HCT116 (cell line): ENCODE results near the gene AKR7A2. TPM values are rescaled to one million over a fixed set of nuclear protein-coding genes. Genes with fewer than 3 reads are reported as not detected.
"Not testable (repeated sequence)": the region's sequence is repeated elsewhere in the genome, so short reads cannot be mapped to it uniquely, and the experiment has no call there.

ENCODE experiments used
- ATAC-seq: fragments of 200-7000 bp; cut with Tn5 transposase; 2 replicates; pipeline ENCODE4 v1.9.1; 2020; ENCODE audit warnings: mild to moderate bottlenecking, moderate library complexity
- BruUV-seq: library from RNA; stranded (reverse); fragments of 400-500 nt; replicated peaks from 2 replicates; lab custom pipeline; 2021; lab: Mats Ljungman, UMichigan
- CTCF ChIA-PET: fragments of 300-600 bp; sonication (Branson Sonifier 250); formaldehyde crosslinking; loops from one replicate; lab custom pipeline; 2021; ENCODE audit warnings: antibody characterized with exemption; lab: Charles Lee
- POLR2A ChIA-PET: fragments of 300-600, 350-600 bp; sonication (Branson Sonifier 250); formaldehyde crosslinking; loops from one replicate; lab custom pipeline; 2021; ENCODE audit warnings: antibody characterized with exemption; lab: Charles Lee
- RAD21 ChIA-PET, 2 experiments: fragments of 300-600 bp; sonication (Branson Sonifier 250); formaldehyde crosslinking; loops; one replicate each; lab custom pipeline; 2023; ENCODE audit warnings: low total read pairs in 2 of 2; ENCODE audit not compliant: uncharacterized antibody in 2 of 2, unreplicated experiment in 2 of 2, low non-redundant PET in 1 of 2; lab: Charles Lee
- DNase-seq: peaks from one replicate; pipeline ENCODE4 v3.0.0-alpha.2; 2010; ENCODE audit warnings: low read depth, low spot score
- H2AFZ ChIP-seq: fragments of 200-600 bp; shearing (Covaris generic), sonication (generic); 2 replicates; pipeline ENCODE4 v1.6.1; 2017; ENCODE audit warnings: low read depth, mixed run types, mixed read lengths, antibody characterized with exemption, low read length; ENCODE audit not compliant: poor library complexity, severe bottlenecking
- H3K27ac ChIP-seq: 2 replicates; pipeline ENCODE4 v1.5.1; 2012; ENCODE audit warnings: low read depth, low read length
- H3K27me3 ChIP-seq: fragments of 200-600 bp; sonication (generic); 2 replicates; pipeline ENCODE4 v1.6.1; 2016; ENCODE audit warnings: mixed run types, low read length, mixed read lengths; ENCODE audit not compliant: insufficient read depth
- H3K36me3 ChIP-seq, 2 experiments: fragments of 200-500 bp in 1 of 2; fragments of 200-600 bp in 1 of 2; sonication (Bioruptor generic) in 1 of 2; sonication (generic) in 1 of 2; 2 replicates each; pipeline versions ENCODE4 v1.5.1 to v1.6.1; 2014 to 2016; ENCODE audit warnings: low read length in 2 of 2, inconsistent platforms in 1 of 2, mixed read lengths in 1 of 2, mixed run types in 1 of 2; ENCODE audit not compliant: insufficient read depth in 2 of 2, control insufficient read depth in 1 of 2
- H3K4me1 ChIP-seq, 2 experiments: fragments of 200-600 bp in 1 of 2; sonication (generic) in 1 of 2; 2 replicates each; pipeline versions ENCODE4 v1.5.1 to v1.6.1; 2012 to 2017; ENCODE audit warnings: low read length in 2 of 2, inconsistent platforms in 1 of 2, mild to moderate bottlenecking in 1 of 2, mixed read lengths in 1 of 2, mixed run types in 1 of 2, moderate library complexity in 1 of 2; ENCODE audit not compliant: insufficient read depth in 2 of 2, control insufficient read depth in 1 of 2
- H3K4me2 ChIP-seq: fragments of 200-600 bp; sonication (generic); 2 replicates; pipeline ENCODE4 v1.6.1; 2017; ENCODE audit warnings: mixed run types, low read length, mixed read lengths
- H3K4me3 ChIP-seq, 2 experiments: fragments of 200-600 bp in 1 of 2; sonication (generic) in 1 of 2; replicated peaks in 1 of 2; 2 replicates each; pipeline ENCODE4 v1.5.1; 2011 to 2016; ENCODE audit warnings: low read length in 2 of 2, control low read depth in 1 of 2, low read depth in 1 of 2, mild to moderate bottlenecking in 1 of 2, mixed read lengths in 1 of 2, mixed run types in 1 of 2
- H3K79me2 ChIP-seq: fragments of 200-600 bp; sonication (generic); 2 replicates; pipeline ENCODE4 v1.6.1; 2017; ENCODE audit warnings: mild to moderate bottlenecking, mixed run types, low read length, moderate library complexity, mixed read lengths; ENCODE audit not compliant: insufficient read depth
- H3K9ac ChIP-seq: fragments of 200-600 bp; sonication (generic); 2 replicates; pipeline ENCODE4 v1.6.1; 2016; ENCODE audit warnings: low read length, mixed read lengths
- H3K9me2 ChIP-seq: fragments of 200-600 bp; sonication (generic), shearing (Covaris generic); 2 replicates; pipeline ENCODE4 v1.6.1; 2017; ENCODE audit warnings: mixed run types, mild to moderate bottlenecking, moderate library complexity; ENCODE audit not compliant: insufficient read depth
- H3K9me3 ChIP-seq, 2 experiments: fragments of 200-500 bp in 1 of 2; fragments of 200-600 bp in 1 of 2; sonication (Bioruptor generic) in 1 of 2; sonication (generic) in 1 of 2; 2 replicates each; pipeline ENCODE4 v1.6.1; 2014 to 2017; ENCODE audit warnings: low read length in 2 of 2, mixed read lengths in 2 of 2, inconsistent platforms in 1 of 2, low read depth in 1 of 2, mild to moderate bottlenecking in 1 of 2, mixed run types in 1 of 2, moderate library complexity in 1 of 2; ENCODE audit not compliant: control insufficient read depth in 1 of 2, insufficient read depth in 1 of 2
- H4K20me1 ChIP-seq: fragments of 200-600 bp; sonication (generic), shearing (Covaris generic); 2 replicates; pipeline ENCODE4 v1.6.1; 2017; ENCODE audit warnings: mixed run types, mild to moderate bottlenecking, moderate library complexity; ENCODE audit not compliant: insufficient read depth
- ELF1 ChIP-seq: IDR thresholded peaks from 2 replicates; pipeline ENCODE4 v1.6.1; 2012; ENCODE audit warnings: low read depth, borderline replicate concordance
- EZH2 ChIP-seq: fragments of 200-600 bp; sonication (generic); IDR thresholded peaks from 2 replicates; pipeline ENCODE4 v1.6.1; 2017; ENCODE audit warnings: antibody characterized with exemption, mixed run types
- EZH2phosphoT487 ChIP-seq: fragments of 200-600 bp; IDR thresholded peaks from 2 replicates; pipeline ENCODE4 v1.6.1; 2018; ENCODE audit warnings: antibody characterized with exemption, borderline replicate concordance
- FOSL1 ChIP-seq: IDR thresholded peaks from 2 replicates; pipeline ENCODE4 v1.6.1; 2012; ENCODE audit warnings: low read depth
- MAX ChIP-seq: IDR thresholded peaks from 2 replicates; pipeline ENCODE4 v1.6.1; 2012
- POLR2A ChIP-seq: IDR thresholded peaks from 2 replicates; pipeline ENCODE4 v1.7.0; 2011; ENCODE audit warnings: borderline replicate concordance; ENCODE audit not compliant: insufficient read depth, insufficient read length; ENCODE audit errors: extremely low read depth
- REST ChIP-seq: IDR thresholded peaks from 2 replicates; pipeline ENCODE4 v1.6.1; 2012; ENCODE audit warnings: low read depth
- SIN3A ChIP-seq: IDR thresholded peaks from 2 replicates; pipeline ENCODE4 v1.6.1; 2012; ENCODE audit warnings: low read depth
- SP1 ChIP-seq: IDR thresholded peaks from 2 replicates; pipeline ENCODE4 v1.6.1; 2012; ENCODE audit warnings: low read depth
- SRF ChIP-seq: IDR thresholded peaks from 2 replicates; pipeline ENCODE4 v1.6.1; 2012; ENCODE audit warnings: low read depth
- ZFX ChIP-seq: fragments of 450-650 bp; IDR thresholded peaks from 2 replicates; pipeline ENCODE4 v1.6.1; 2017
- intact Hi-C: fragments of 100-400 bp; cut with micrococcal nuclease; formaldehyde crosslinking; loops from 2 replicates; pipeline ENCODE4 v1.10.0; 2022
- total RNA-seq: library from RNA; stranded (reverse); gene quantifications from one replicate; pipeline ENCODE4 v1.2.1, GENCODE V29; 2021; ENCODE audit not compliant: unreplicated experiment

Gene AKR7A2
- total RNA-seq, 1 experiment from 2014 or later = 90.8 TPM

DNA sequence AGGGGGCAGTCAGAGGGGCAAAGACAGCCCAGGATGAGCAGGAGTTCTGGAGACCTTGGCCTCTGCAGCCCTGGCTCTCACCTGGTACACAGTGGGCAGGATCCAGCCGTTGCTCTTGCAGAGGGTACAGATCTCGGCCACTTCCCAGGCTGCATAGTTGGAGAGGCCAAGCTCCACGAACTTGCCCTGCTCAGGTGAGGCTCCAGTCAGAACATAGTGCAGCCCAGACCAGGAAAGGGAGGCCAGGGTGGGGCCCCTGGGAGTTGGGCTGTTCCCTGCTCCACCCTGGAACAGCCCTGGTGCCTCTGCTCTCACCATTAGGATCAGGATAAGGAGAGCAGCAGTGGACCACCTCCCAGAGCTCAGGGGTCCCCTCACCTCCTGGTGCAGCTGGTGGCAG lies 26.1 kb downstream of the AKR7A2 start:
- not testable (repeated sequence) for ATAC-seq, H2AFZ ChIP-seq

DNA sequence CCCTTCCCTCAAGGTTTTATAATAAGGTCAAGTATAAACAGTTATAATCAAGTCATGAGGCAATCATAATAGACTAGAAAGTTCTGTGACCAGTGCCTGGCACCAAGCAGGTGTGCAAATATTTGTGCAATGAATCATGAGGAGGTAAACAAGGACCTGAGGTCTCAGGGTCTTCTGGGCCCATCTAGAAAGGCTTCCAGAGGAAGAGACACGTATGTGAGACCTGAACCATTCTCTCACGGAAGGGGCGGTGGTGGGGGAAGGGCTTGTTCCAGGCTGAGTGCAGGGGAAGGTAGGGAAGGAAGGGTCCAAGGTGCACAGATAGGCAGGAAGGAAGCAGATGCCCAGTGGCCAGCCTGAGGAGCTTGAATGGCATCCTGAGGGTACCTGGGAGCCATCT lies 26.6 kb downstream of the AKR7A2 start:
- ATAC-seq, BruUV-seq: not testable (repeated sequence)

More for the DNA sequence above, 26.1 kb downstream of the AKR7A2 start:
- H3K4me1 ChIP-seq, H3K4me2 ChIP-seq, H3K79me2 ChIP-seq, H3K27me3 ChIP-seq, H3K9ac ChIP-seq, H3K9me2 ChIP-seq, BruUV-seq, intact Hi-C loops, H3K4me3 ChIP-seq, H3K27ac ChIP-seq, POLR2A ChIA-PET, H3K9me3 ChIP-seq, CTCF ChIA-PET, RAD21 ChIA-PET, DNase-seq, H3K36me3 ChIP-seq, H4K20me1 ChIP-seq: not testable (repeated sequence)

GRCh38 chr1:19284881-19285280 lies 27.1 kb downstream of the AKR7A2 start:
- intact Hi-C loops = no loop called here

More for the DNA sequence above, 26.6 kb downstream of the AKR7A2 start:
- H3K27ac ChIP-seq, H3K4me3 ChIP-seq, H3K4me2 ChIP-seq, H3K27me3 ChIP-seq, H3K9me2 ChIP-seq, POLR2A ChIA-PET, H4K20me1 ChIP-seq, H3K36me3 ChIP-seq, DNase-seq, RAD21 ChIA-PET, H3K4me1 ChIP-seq, H3K9ac ChIP-seq, H3K9me3 ChIP-seq, H2AFZ ChIP-seq, H3K79me2 ChIP-seq, intact Hi-C loops: not testable (repeated sequence)
- CTCF ChIA-PET = interaction anchor here (0.6 kb wide), 1 partner anchor 15 kb away, joined by 3 read pairs; no protein-coding TSS in a partner anchor

More at GRCh38 chr1:19284881-19285280, 27.1 kb downstream of the AKR7A2 start:
- Histone ChIP-seq H3K4me1 (peaks cover 0 to 5% of the 10 kb centered on the region in 2 experiments; a peak in 1 of 4 replicates), H3K79me2 (no peaks in the 10 kb centered on the region), H3K9me2 (no peaks in the 10 kb centered on the region), H3K27ac (no peak overlapping the region), H3K27me3 (no peaks in the 10 kb centered on the region), H3K4me2 (no peak overlapping the region), H4K20me1 (no peaks in the 10 kb centered on the region), H3K4me3 (no peak overlapping the region), H2AFZ (no peak overlapping the region), H3K9me3 (no peaks in the 10 kb centered on the region), H3K36me3 (no peaks in the 10 kb centered on the region), H3K9ac (no peak overlapping the region)
- no peak for ATAC-seq
- ChIA-PET RAD21 (no interaction called here), POLR2A (no interaction called here), CTCF (interaction anchor here (0.6 kb wide), 1 partner anchor 15 kb away, joined by 3 read pairs; no protein-coding TSS in a partner anchor)
- no TSS peak for BruUV-seq
- TF ChIP-seq EZH2phosphoT487 = no peak
- no peak for TF ChIP-seq ZFX
- TF ChIP-seq EZH2 = no peak
- TF ChIP-seq SIN3A = no peak
- TF ChIP-seq FOSL1 = no peak
- TF ChIP-seq SRF = no peak
- TF ChIP-seq POLR2A = no peak
- TF ChIP-seq REST = no peak
- TF ChIP-seq MAX = no peak
- TF ChIP-seq ELF1 = no peak
- TF ChIP-seq SP1 = no peak
- no peak for DNase-seq
